Activated CD4-positive, CD25-positive, alpha-beta regulatory T cell treated with anti-CD3 and anti-CD28 coated beads, Interleukin-2, amount 50 U/mL, for 24 hours (primary cell): Measurements from ENCODE around the gene FGFR2.
"Not testable (repeated sequence)": the region's sequence is repeated elsewhere in the genome, so short reads cannot be mapped to it uniquely, and the experiment has no call there.

ENCODE experiments used
- ATAC-seq, 2 donors: fragments of 150-1000 bp; cut with Tn5 transposase; one replicate each; pipeline ENCODE4 v1.10.0; 2021; ENCODE audit warnings: mild to moderate bottlenecking in 1 of 2, moderate library complexity in 1 of 2

The FGFR2 gene

GRCh38 chr10:121583857-121584256 lies 14.4 kb downstream of the FGFR2 start:
- no peak for ATAC-seq

GRCh38 chr10:121583258-121583657 lies 15.0 kb downstream of the FGFR2 start:
- no peak for ATAC-seq

- no peak for ATAC-seq
These were observed 17.7 kb downstream of the FGFR2 start for GRCh38 chr10:121580276-121581116.

- no peak for ATAC-seq
These were observed 18.6 kb downstream of the FGFR2 start for GRCh38 chr10:121579656-121580055.

- no peak for ATAC-seq
These were observed 19.3 kb downstream of the FGFR2 start for GRCh38 chr10:121578965-121579364.

GRCh38 chr10:121578298-121578697 lies 19.9 kb downstream of the FGFR2 start:
- no peak for ATAC-seq

GRCh38 chr10:121577568-121577967 lies 20.7 kb downstream of the FGFR2 start:
- ATAC-seq = no peak

- ATAC-seq = no peak
These were observed 22.1 kb downstream of the FGFR2 start for GRCh38 chr10:121576139-121576538.

GRCh38 chr10:121574519-121575166 lies 23.6 kb downstream of the FGFR2 start:
- ATAC-seq = no peak

GRCh38 chr10:121573538-121573941 lies 24.7 kb downstream of the FGFR2 start:
- ATAC-seq = no peak

GRCh38 chr10:121572859-121573537 lies 25.2 kb downstream of the FGFR2 start:
- ATAC-seq = no peak

- ATAC-seq = no peak
These were observed 27.9 kb downstream of the FGFR2 start for GRCh38 chr10:121570315-121570714.

- no peak for ATAC-seq
These were observed 30.0 kb downstream of the FGFR2 start for GRCh38 chr10:121568275-121568674.

GRCh38 chr10:121567569-121567968 lies 30.7 kb downstream of the FGFR2 start:
- no peak for ATAC-seq

GRCh38 chr10:121566755-121567154 lies 31.5 kb downstream of the FGFR2 start:
- ATAC-seq = no peak

GRCh38 chr10:121559326-121560026 lies 38.8 kb downstream of the FGFR2 start:
- no peak for ATAC-seq

- ATAC-seq = no peak
These were observed 40.0 kb downstream of the FGFR2 start for GRCh38 chr10:121558238-121558637.

GRCh38 chr10:121556918-121557573 lies 41.2 kb downstream of the FGFR2 start:
- no peak for ATAC-seq

GRCh38 chr10:121556455-121556854 lies 41.8 kb downstream of the FGFR2 start:
- no peak for ATAC-seq

GRCh38 chr10:121554916-121555315 lies 43.3 kb downstream of the FGFR2 start:
- not testable (repeated sequence) for ATAC-seq

GRCh38 chr10:121553511-121554264 lies 44.6 kb downstream of the FGFR2 start:
- no peak for ATAC-seq

- no peak for ATAC-seq
These were observed 45.5 kb downstream of the FGFR2 start for GRCh38 chr10:121552746-121553145.
